ENCODE measurements around the gene RICTOR. TPM values are rescaled to one million over a fixed set of nuclear protein-coding genes. Genes with fewer than 3 reads are reported as not detected.

RICTOR gene
- polyA plus RNA-seq, 2 of the 4 experiments (the other 2 are of a cell fraction): 6.5 to 28.5 TPM

GRCh38 chr5:39121922-39122321 lies 47.7 kb upstream of the RICTOR start:
- Histone ChIP-seq H3K4me1 (peaks cover 38% of the 10 kb centered on the region; the same call in 2 of the 3 replicates), H3K4me3 (no peak overlapping the region), H3K27ac (peak overlapping the region in 1 of 2 experiments; percentile 16; a peak in 2 of 6 replicates), H3K4me2 (no peak overlapping the region), H3K9me3 (no peaks in the 10 kb centered on the region)
- WGBS (ENCODE audit: missing lambda C conversion rate): 82% methylated on average over 2 of the region's 2 CpGs
- ChIA-PET CTCF (interaction anchor here (1.4 to 2.9 kb wide), 4 partner anchors 9 to 117 kb away, joined by 3 to 9 read pairs (median 7); no protein-coding TSS in a partner anchor), POLR2A (interaction anchor here (0.9 to 1.3 kb wide), 2 partner anchors 9 to 46 kb away, joined by 3 to 5 read pairs; no protein-coding TSS in a partner anchor)
- no peak for FAIRE-seq
- DNase-seq (ENCODE audit: low read depth in 1 of 2, low spot score in 1 of 2): no peak
- TF ChIP-seq JUNB (IDR thresholded peaks at IDR 0.05) (no peak), RFX5 (IDR thresholded peaks at IDR 0.05) (no peak), NFE2L2 (conservative IDR thresholded peaks at IDR 0.05; ENCODE audit: low read length) (no peak), TFCP2L1 (CRISPR knock-in tag; IDR thresholded peaks at IDR 0.05) (no peak), CBX2 (IDR thresholded peaks at IDR 0.05; ENCODE audit: borderline replicate concordance, low read depth) (no peak), HES2 (IDR thresholded peaks at IDR 0.05) (no peak), MYC (IDR thresholded peaks at IDR 0.05; ENCODE audit: borderline replicate concordance, low read length) (no peak), POLR2A (IDR thresholded peaks at IDR 0.05; ENCODE audit: low read length) (no peak), FOXS1 (CRISPR knock-in tag; IDR thresholded peaks at IDR 0.05) (no peak), HOXB13 (CRISPR knock-in tag; IDR thresholded peaks at IDR 0.05; ENCODE audit: low read depth) (no peak)
- peak in 1 of 2 experiments; percentile 49; a peak in 2 of 6 replicates for ATAC-seq

- ATAC-seq: no peak
- DNase-seq (ENCODE audit: low read depth in 1 of 2, low spot score in 1 of 2): no peak
Observed at GRCh38 chr5:39121315-39121714, 47.1 kb upstream of the RICTOR start.

GRCh38 chr5:39120052-39120420 lies 45.8 kb upstream of the RICTOR start:
- Histone ChIP-seq H3K27ac (peak overlapping the region; percentile 6 to 59; a peak in 2 of 6 replicates), H3K4me2 (peak overlapping the region; percentile 53; the same call in 2 of the 3 replicates), H3K9me3 (no peaks in the 10 kb centered on the region), H3K4me3 (no peak overlapping the region), H3K4me1 (peaks cover 49% of the 10 kb centered on the region; the same call in 2 of the 3 replicates)
- ChIA-PET POLR2A (no interaction called here), CTCF (interaction anchor here (0.7 to 2.9 kb wide), 11 partner anchors 11 to 163 kb away, joined by 3 to 13 read pairs (median 7); no protein-coding TSS in a partner anchor)
- FAIRE-seq: peak; percentile 92
- no peak for DNase-seq (ENCODE audit: low read depth in 1 of 2, low spot score in 1 of 2)
- WGBS (ENCODE audit: missing lambda C conversion rate): 46% methylated on average over 1 of the region's 1 CpG
- no peak for ATAC-seq
- TF ChIP-seq HOXB13 (CRISPR knock-in tag; IDR thresholded peaks at IDR 0.05; ENCODE audit: low read depth) (no peak), E2F6 (IDR thresholded peaks at IDR 0.05; ENCODE audit: borderline replicate concordance, low read depth) (no peak), RFX5 (IDR thresholded peaks at IDR 0.05) (no peak), HMGXB4 (CRISPR knock-in tag; IDR thresholded peaks at IDR 0.05; ENCODE audit: borderline replicate concordance) (no peak), JUNB (IDR thresholded peaks at IDR 0.05) (no peak)

More at GRCh38 chr5:39121315-39121714, 47.1 kb upstream of the RICTOR start:
- WGBS (ENCODE audit: missing lambda C conversion rate): 26% methylated on average over 1 of the region's 1 CpG
- ChIA-PET CTCF (interaction anchor here (1.4 to 2.9 kb wide), 8 partner anchors 9 to 162 kb away, joined by 3 to 13 read pairs (median 8); no protein-coding TSS in a partner anchor), POLR2A (interaction anchor here (0.9 to 1.3 kb wide), 2 partner anchors 9 to 45 kb away, joined by 3 to 5 read pairs; no protein-coding TSS in a partner anchor)
- peaks cover 41% of the 10 kb centered on the region; the same call in 2 of the 3 replicates for H3K4me1 ChIP-seq
- TF ChIP-seq RNF2 (IDR thresholded peaks at IDR 0.05; ENCODE audit: borderline replicate concordance, low read depth): no peak
- 0 out of 2 replicates have a peak, but pooled peaks have one; percentile 33 for TF ChIP-seq JUNB (IDR thresholded peaks at IDR 0.05)
- peak; percentile 39; the same call in 1 of the 2 replicates for TF ChIP-seq GATA3 (IDR thresholded peaks at IDR 0.05; ENCODE audit: borderline replicate concordance)
- peak overlapping the region; percentile 1; the same call in 1 of the 3 replicates for H3K4me2 ChIP-seq
- H3K27ac ChIP-seq: no peak overlapping the region
- H3K9me3 ChIP-seq: no peaks in the 10 kb centered on the region
- peak; percentile 81 for FAIRE-seq
- H3K4me3 ChIP-seq: no peak overlapping the region
